Measurements from ENCODE around the gene TGFBR3. TPM values are rescaled to one million over a fixed set of nuclear protein-coding genes. Genes with fewer than 3 reads are reported as not detected.

TGFBR3 gene
- total and polyA plus RNA-seq, 2 of the 13 experiments (the other 11 are each of a cell fraction or from before 2014, with no cell fraction given): 76.5 to 195 TPM

GRCh38 chr1:91830242-91831131, 55.5 kb downstream of the TGFBR3 start (continued):
- TF ChIP-seq RBM22 (optimal IDR thresholded peaks at IDR 0.05; ENCODE audit: low read length) (no peak), REL (CRISPR knock-in tag; conservative IDR thresholded peaks at IDR 0.05) (no peak), ASH2L (IDR thresholded peaks at IDR 0.05; ENCODE audit: insufficient read length, low read depth, low read length) (peak; percentile 48), ZNF670 (CRISPR knock-in tag; IDR thresholded peaks at IDR 0.05; ENCODE audit: borderline replicate concordance) (no peak), JUNB (CRISPR knock-in tag; IDR thresholded peaks at IDR 0.05; ENCODE audit: borderline replicate concordance) (no peak), HOXD1 (CRISPR knock-in tag; IDR thresholded peaks at IDR 0.05) (no peak), ATF6 (CRISPR knock-in tag; conservative IDR thresholded peaks at IDR 0.05) (no peak), RAD51 (IDR thresholded peaks at IDR 0.05; ENCODE audit: borderline replicate concordance) (no peak), FOXP1 (IDR thresholded peaks at IDR 0.05) (no peak), FOXP1 (CRISPR knock-in tag; IDR thresholded peaks at IDR 0.05) (0 out of 2 replicates have a peak, but pooled peaks have one; percentile 8), DPF2 (CRISPR knock-in tag; IDR thresholded peaks at IDR 0.05; ENCODE audit: borderline replicate concordance, low read depth) (peak; percentile 15; the same call in 1 of the 2 replicates), MTA1 (CRISPR knock-in tag; IDR thresholded peaks at IDR 0.05; ENCODE audit: borderline replicate concordance) (peak; percentile 33; the same call in 1 of the 2 replicates), RARG (CRISPR knock-in tag; IDR thresholded peaks at IDR 0.05; ENCODE audit: low read depth) (no peak), ZBTB49 (CRISPR knock-in tag; IDR thresholded peaks at IDR 0.05; ENCODE audit: borderline replicate concordance) (no peak), ZBTB38 (CRISPR knock-in tag; IDR thresholded peaks at IDR 0.05) (peak; percentile 39; the same call in 1 of the 2 replicates), KLF16 (CRISPR knock-in tag; IDR thresholded peaks at IDR 0.05) (no peak), HNF1A (IDR thresholded peaks at IDR 0.05; ENCODE audit: low read depth) (no peak), HNF1A (CRISPR knock-in tag; IDR thresholded peaks at IDR 0.05; ENCODE audit: borderline replicate concordance) (0 out of 2 replicates have a peak, but pooled peaks have one; percentile 6), ZNF510 (CRISPR knock-in tag; IDR thresholded peaks at IDR 0.05; ENCODE audit: low read depth) (no peak), ZNF501 (CRISPR knock-in tag; IDR thresholded peaks at IDR 0.05) (peak; percentile 46; the same call in 1 of the 2 replicates), ZFP90 (CRISPR knock-in tag; IDR thresholded peaks at IDR 0.05; ENCODE audit: borderline replicate concordance) (0 out of 2 replicates have a peak, but pooled peaks have one; percentile 25)
